ENCODE data around the gene IREB2.

- TF ChIP-seq CTCF (IDR thresholded peaks at IDR 0.05) (no peak), POLR2A (IDR thresholded peaks at IDR 0.05) (no peak)
Observed at GRCh38 chr15:78444255-78444654, 6.2 kb downstream of the IREB2 start.
